Erythroblast (primary cell): ENCODE results near the gene DAGLA.

Source experiments
- GATA1 ChIP-seq: IDR thresholded peaks from 2 replicates; pipeline ENCODE4 v1.6.1; 2011; ENCODE audit warnings: low read depth, mild to moderate bottlenecking, control low read depth, low read length, moderate library complexity
- POLR2A ChIP-seq: IDR thresholded peaks from 2 replicates; pipeline ENCODE4 v1.6.1; 2011; ENCODE audit warnings: mild to moderate bottlenecking, low read length

- TF ChIP-seq POLR2A (no peak), GATA1 (no peak)
These were observed 7.2 kb downstream of the DAGLA start for GRCh38 chr11:61687420-61687819.
